ENCODE data around the gene NFATC3.

Gene NFATC3

DNA sequence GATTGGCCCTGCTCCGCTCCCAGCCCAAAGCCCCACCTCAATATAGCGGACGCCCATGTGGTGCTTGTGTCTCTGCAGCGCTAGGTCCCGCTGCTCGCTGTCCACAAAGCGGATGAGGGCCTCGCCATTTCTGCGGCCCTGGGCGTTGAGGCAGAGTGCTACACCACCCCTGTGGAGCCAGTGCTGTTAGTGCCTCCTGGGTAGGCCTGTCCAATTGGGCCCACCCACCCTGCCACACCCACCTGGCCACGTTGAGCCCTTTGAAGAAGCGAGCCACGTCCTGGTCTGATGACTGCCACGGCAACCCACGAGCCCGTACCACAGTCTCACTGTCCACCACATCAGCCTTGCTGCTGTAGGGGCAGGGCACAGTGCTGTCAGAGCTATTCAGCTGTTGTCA, 147.2 kb downstream of the NFATC3 start:
- H3K27ac ChIP-seq, result no peak overlapping the region
- H3K4me3 ChIP-seq (IDR thresholded peaks at IDR 0.05; ENCODE audit: insufficient read depth, low read depth, low read length), result no peak overlapping the region
- H3K36me3 ChIP-seq (ENCODE audit: insufficient read depth), result no peaks in the 10 kb centered on the region
- no peaks in the 10 kb centered on the region for H3K79me2 ChIP-seq (ENCODE audit: insufficient read depth, low read depth)
- no peak overlapping the region for H2AFZ ChIP-seq (ENCODE audit: low read depth)
- TF ChIP-seq, protein P1, sequence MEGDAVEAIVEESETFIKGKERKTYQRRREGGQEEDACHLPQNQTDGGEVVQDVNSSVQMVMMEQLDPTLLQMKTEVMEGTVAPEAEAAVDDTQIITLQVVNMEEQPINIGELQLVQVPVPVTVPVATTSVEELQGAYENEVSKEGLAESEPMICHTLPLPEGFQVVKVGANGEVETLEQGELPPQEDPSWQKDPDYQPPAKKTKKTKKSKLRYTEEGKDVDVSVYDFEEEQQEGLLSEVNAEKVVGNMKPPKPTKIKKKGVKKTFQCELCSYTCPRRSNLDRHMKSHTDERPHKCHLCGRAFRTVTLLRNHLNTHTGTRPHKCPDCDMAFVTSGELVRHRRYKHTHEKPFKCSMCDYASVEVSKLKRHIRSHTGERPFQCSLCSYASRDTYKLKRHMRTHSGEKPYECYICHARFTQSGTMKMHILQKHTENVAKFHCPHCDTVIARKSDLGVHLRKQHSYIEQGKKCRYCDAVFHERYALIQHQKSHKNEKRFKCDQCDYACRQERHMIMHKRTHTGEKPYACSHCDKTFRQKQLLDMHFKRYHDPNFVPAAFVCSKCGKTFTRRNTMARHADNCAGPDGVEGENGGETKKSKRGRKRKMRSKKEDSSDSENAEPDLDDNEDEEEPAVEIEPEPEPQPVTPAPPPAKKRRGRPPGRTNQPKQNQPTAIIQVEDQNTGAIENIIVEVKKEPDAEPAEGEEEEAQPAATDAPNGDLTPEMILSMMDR (conservative IDR thresholded peaks at IDR 0.05; ENCODE audit: low read depth, low read length), result no peak
- H4K20me1 ChIP-seq (ENCODE audit: insufficient read depth), result no peaks in the 10 kb centered on the region
- no peak overlapping the region for H3K9ac ChIP-seq
- H3K4me1 ChIP-seq (ENCODE audit: low read depth, poor library complexity, severe bottlenecking), result peaks cover 20% of the 10 kb centered on the region
- H3K4me2 ChIP-seq, result no peak overlapping the region
- no peaks in the 10 kb centered on the region for H3K27me3 ChIP-seq (ENCODE audit: insufficient read depth, low read depth)

- H3K36me3 ChIP-seq (ENCODE audit: insufficient read depth), result no peaks in the 10 kb centered on the region
- H3K79me2 ChIP-seq (ENCODE audit: insufficient read depth, low read depth), result no peaks in the 10 kb centered on the region
- no peaks in the 10 kb centered on the region for H3K27me3 ChIP-seq (ENCODE audit: insufficient read depth, low read depth)
- H3K27ac ChIP-seq, result no peak overlapping the region
- no peak overlapping the region for H3K4me2 ChIP-seq
- H3K4me3 ChIP-seq (IDR thresholded peaks at IDR 0.05; ENCODE audit: insufficient read depth, low read depth, low read length), result no peak overlapping the region
- H4K20me1 ChIP-seq (ENCODE audit: insufficient read depth), result no peaks in the 10 kb centered on the region
- H3K4me1 ChIP-seq (ENCODE audit: low read depth, poor library complexity, severe bottlenecking), result peaks cover 18% of the 10 kb centered on the region
- H2AFZ ChIP-seq (ENCODE audit: low read depth), result no peak overlapping the region
- no peak overlapping the region for H3K9ac ChIP-seq
- TF ChIP-seq, protein P1 (conservative IDR thresholded peaks at IDR 0.05; ENCODE audit: low read depth, low read length), result no peak
Observed at GRCh38 chr16:68233085-68233834, 148.1 kb downstream of the NFATC3 start.

- H3K9ac ChIP-seq, result no peak overlapping the region
- no peaks in the 10 kb centered on the region for H3K79me2 ChIP-seq (ENCODE audit: insufficient read depth, low read depth)
- H4K20me1 ChIP-seq (ENCODE audit: insufficient read depth), result no peaks in the 10 kb centered on the region
- H3K4me3 ChIP-seq (IDR thresholded peaks at IDR 0.05; ENCODE audit: insufficient read depth, low read depth, low read length), result no peak overlapping the region
- H3K4me1 ChIP-seq (ENCODE audit: low read depth, poor library complexity, severe bottlenecking), result peaks cover 24% of the 10 kb centered on the region
- H3K4me2 ChIP-seq, result no peak overlapping the region
- no peak overlapping the region for H3K27ac ChIP-seq
- no peaks in the 10 kb centered on the region for H3K36me3 ChIP-seq (ENCODE audit: insufficient read depth)
- TF ChIP-seq, protein P1 (conservative IDR thresholded peaks at IDR 0.05; ENCODE audit: low read depth, low read length), result no peak
- H3K27me3 ChIP-seq (ENCODE audit: insufficient read depth, low read depth), result no peaks in the 10 kb centered on the region
- no peak overlapping the region for H2AFZ ChIP-seq (ENCODE audit: low read depth)
Observed at GRCh38 chr16:68233835-68234187, 148.6 kb downstream of the NFATC3 start.

GRCh38 chr16:68234188-68235107, 149.3 kb downstream of the NFATC3 start:
- Histone ChIP-seq H3K27me3 (ENCODE audit: insufficient read depth, low read depth) (no peaks in the 10 kb centered on the region), H3K27ac (no peak overlapping the region), H3K9ac (no peak overlapping the region), H3K4me1 (ENCODE audit: low read depth, poor library complexity, severe bottlenecking) (peaks cover 26% of the 10 kb centered on the region), H3K36me3 (ENCODE audit: insufficient read depth) (no peaks in the 10 kb centered on the region), H3K4me3 (IDR thresholded peaks at IDR 0.05; ENCODE audit: insufficient read depth, low read depth, low read length) (no peak overlapping the region), H2AFZ (ENCODE audit: low read depth) (no peak overlapping the region), H4K20me1 (ENCODE audit: insufficient read depth) (no peaks in the 10 kb centered on the region), H3K79me2 (ENCODE audit: insufficient read depth, low read depth) (no peaks in the 10 kb centered on the region), H3K4me2 (no peak overlapping the region)
- TF ChIP-seq, protein P1 (conservative IDR thresholded peaks at IDR 0.05; ENCODE audit: low read depth, low read length), result no peak

Measured in KMS-11 (cell line).